Fibroblast of lung (primary cell): ENCODE data around the gene BCAN. TPM values are rescaled to one million over a fixed set of nuclear protein-coding genes. Genes with fewer than 3 reads are reported as not detected.
A peak's percentile ranks its signal among the peaks of the same experiment; 100 is the strongest.

Experiments used
- DNase-seq, 2 donors: peaks; one replicate each; pipeline versions ENCODE4 v3.0.0 to v3.0.0-alpha.2; 2010; ENCODE audit warnings: low read depth in 2 of 2
- H2AFZ ChIP-seq: 2 replicates; pipeline ENCODE4 v1.5.1; 2012; ENCODE audit warnings: low read length, control low read depth, inconsistent platforms
- H3K27ac ChIP-seq: 2 replicates; pipeline ENCODE4 v1.5.1; 2011; ENCODE audit warnings: low read length, control low read depth; ENCODE audit not compliant: insufficient read depth
- H3K27me3 ChIP-seq: 2 replicates; pipeline ENCODE4 v1.5.1; 2011; ENCODE audit warnings: mild to moderate bottlenecking, low read length; ENCODE audit not compliant: control insufficient read depth, insufficient read depth
- H3K36me3 ChIP-seq: 2 replicates; pipeline ENCODE4 v1.5.1; 2011; ENCODE audit warnings: low read length; ENCODE audit not compliant: control insufficient read depth, insufficient read depth
- H3K4me1 ChIP-seq: 2 replicates; pipeline ENCODE4 v1.5.1; 2011; ENCODE audit warnings: low read length; ENCODE audit not compliant: control insufficient read depth, insufficient read depth; ENCODE audit errors: extremely low read depth
- H3K4me2 ChIP-seq: 2 replicates; pipeline ENCODE4 v1.5.1; 2011; ENCODE audit warnings: low read length, control low read depth; ENCODE audit not compliant: insufficient read depth; ENCODE audit errors: extremely low read depth
- H3K4me3 ChIP-seq, 4 experiments: fragments of 200-600 bp in 1 of 4; sonication (generic) in 1 of 4; replicated peaks in 1 of 4; 2 replicates each; pipeline ENCODE4 v1.5.1; 2011 to 2016; ENCODE audit warnings: low read length in 4 of 4, low read depth in 3 of 4, mild to moderate bottlenecking in 3 of 4, control low read depth in 2 of 4, inconsistent platforms in 1 of 4, mixed read lengths in 1 of 4; ENCODE audit not compliant: insufficient read depth in 1 of 4; ENCODE audit errors: control extremely low read depth in 1 of 4
- H3K79me2 ChIP-seq: 2 replicates; pipeline ENCODE4 v1.5.1; 2012; ENCODE audit warnings: mild to moderate bottlenecking, low read length, inconsistent platforms; ENCODE audit not compliant: control insufficient read depth, insufficient read depth
- H3K9ac ChIP-seq: 2 replicates; pipeline ENCODE4 v1.5.1; 2011; ENCODE audit warnings: mild to moderate bottlenecking, low read length, control low read depth; ENCODE audit not compliant: insufficient read depth
- H3K9me3 ChIP-seq: 2 replicates; pipeline ENCODE4 v1.5.1; 2012; ENCODE audit warnings: low read depth, low read length; ENCODE audit not compliant: control insufficient read depth, insufficient read depth
- H4K20me1 ChIP-seq: 2 replicates; pipeline ENCODE4 v1.5.1; 2011; ENCODE audit warnings: low read length; ENCODE audit not compliant: control insufficient read depth, insufficient read depth; ENCODE audit errors: extremely low read depth
- EZH2 ChIP-seq: IDR thresholded peaks from 2 replicates; pipeline ENCODE4 v1.5.1; 2012; ENCODE audit warnings: low read length, control low read depth, mild to moderate bottlenecking; ENCODE audit errors: missing control alignments
- polyA plus RNA-seq, 2 donors: library from polyadenylated mRNA; depleted of rRNA in 1 of 2; stranded (reverse) in 1 of 2; unstranded in 1 of 2; fragments of >200 nt; gene quantifications; 2 replicates each; pipeline ENCODE4 v1.2.1, GENCODE V29; 2011 to 2012; ENCODE audit warnings: missing spikeins in 1 of 2
- total RNA-seq: library from RNA; depleted of rRNA; stranded (reverse); fragments of >200 nt; gene quantifications from 2 replicates; pipeline ENCODE4 v1.2.1, GENCODE V29; 2014
- TF ChIP-seq, protein P1 (sequence below), 2 donors: IDR thresholded peaks in 1 of 2; conservative IDR thresholded peaks in 1 of 2; 1 replicate in 1 of 2; 2 replicates in 1 of 2; pipeline ENCODE4 v1.5.1; 2011 to 2012; ENCODE audit warnings: low read length in 2 of 2, control low read depth in 1 of 2, inconsistent platforms in 1 of 2, low read depth in 1 of 2, mild to moderate bottlenecking in 1 of 2

Gene BCAN
- total and polyA plus RNA-seq, 2 donors (not counting 1 experiment from before 2014, with no cell fraction given): 0.03 TPM; not detected in 1

DNA sequence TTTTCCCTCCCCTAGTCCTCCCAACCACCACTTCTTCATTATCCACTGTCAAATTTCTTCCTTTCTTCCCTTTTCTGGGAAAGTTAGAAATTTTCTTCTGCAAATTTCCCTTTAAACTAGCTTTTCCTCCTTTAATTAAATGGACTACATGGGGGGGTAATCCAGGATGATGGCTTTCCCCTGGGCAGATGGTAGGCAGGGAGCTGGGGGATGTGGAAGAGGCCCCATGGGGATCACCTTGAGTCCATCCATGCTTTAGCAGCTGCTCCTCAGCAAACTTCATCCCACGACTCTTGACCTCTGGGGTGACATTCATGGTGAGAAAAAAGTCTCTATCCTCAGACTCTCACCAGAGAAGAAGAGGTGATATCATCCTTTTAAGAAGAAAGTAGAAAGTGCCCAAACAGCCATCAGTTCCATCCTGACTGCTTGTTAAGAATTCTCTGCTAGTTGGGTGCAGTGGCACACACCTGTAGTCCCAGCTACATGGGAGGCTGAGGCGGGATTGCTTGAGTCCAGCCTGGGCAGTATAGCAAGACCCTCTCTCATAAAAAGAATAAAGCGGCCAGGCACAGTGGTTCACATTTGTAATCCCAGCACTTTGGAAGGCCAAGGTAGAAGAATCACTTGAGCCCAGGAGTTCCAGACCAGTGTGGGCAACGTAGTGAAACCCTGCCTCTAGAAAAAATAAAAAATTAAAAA lies 43.0 kb upstream of the BCAN start:
- no peak overlapping the region for H3K4me2 ChIP-seq
- TF ChIP-seq EZH2: no peak
- TF ChIP-seq, protein P1, sequence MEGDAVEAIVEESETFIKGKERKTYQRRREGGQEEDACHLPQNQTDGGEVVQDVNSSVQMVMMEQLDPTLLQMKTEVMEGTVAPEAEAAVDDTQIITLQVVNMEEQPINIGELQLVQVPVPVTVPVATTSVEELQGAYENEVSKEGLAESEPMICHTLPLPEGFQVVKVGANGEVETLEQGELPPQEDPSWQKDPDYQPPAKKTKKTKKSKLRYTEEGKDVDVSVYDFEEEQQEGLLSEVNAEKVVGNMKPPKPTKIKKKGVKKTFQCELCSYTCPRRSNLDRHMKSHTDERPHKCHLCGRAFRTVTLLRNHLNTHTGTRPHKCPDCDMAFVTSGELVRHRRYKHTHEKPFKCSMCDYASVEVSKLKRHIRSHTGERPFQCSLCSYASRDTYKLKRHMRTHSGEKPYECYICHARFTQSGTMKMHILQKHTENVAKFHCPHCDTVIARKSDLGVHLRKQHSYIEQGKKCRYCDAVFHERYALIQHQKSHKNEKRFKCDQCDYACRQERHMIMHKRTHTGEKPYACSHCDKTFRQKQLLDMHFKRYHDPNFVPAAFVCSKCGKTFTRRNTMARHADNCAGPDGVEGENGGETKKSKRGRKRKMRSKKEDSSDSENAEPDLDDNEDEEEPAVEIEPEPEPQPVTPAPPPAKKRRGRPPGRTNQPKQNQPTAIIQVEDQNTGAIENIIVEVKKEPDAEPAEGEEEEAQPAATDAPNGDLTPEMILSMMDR (conservative IDR thresholded peaks at IDR 0.05 in 1 of 2, IDR thresholded peaks at IDR 0.05 in 1 of 2; ENCODE audit: low read depth in 1 of 2, low read length in 2 of 2): no peak
- no peaks in the 10 kb centered on the region for H4K20me1 ChIP-seq
- H3K9me3 ChIP-seq: no peaks in the 10 kb centered on the region
- no peak overlapping the region for H2AFZ ChIP-seq
- H3K27ac ChIP-seq: no peak overlapping the region
- H3K4me3 ChIP-seq: no peak overlapping the region
- H3K4me1 ChIP-seq: peaks cover 7% of the 10 kb centered on the region
- H3K27me3 ChIP-seq: no peaks in the 10 kb centered on the region
- H3K9ac ChIP-seq: no peak overlapping the region
- peaks cover 17% of the 10 kb centered on the region for H3K36me3 ChIP-seq
- DNase-seq: no peak
- peaks cover 15% of the 10 kb centered on the region for H3K79me2 ChIP-seq

- no peak overlapping the region for H2AFZ ChIP-seq
- H3K9ac ChIP-seq: no peak overlapping the region
- TF ChIP-seq, protein P1 (conservative IDR thresholded peaks at IDR 0.05 in 1 of 2, IDR thresholded peaks at IDR 0.05 in 1 of 2; ENCODE audit: low read depth in 1 of 2, low read length in 2 of 2): no peak
- no peak overlapping the region for H3K27ac ChIP-seq
- H3K4me1 ChIP-seq: peaks cover 7% of the 10 kb centered on the region
- H3K4me3 ChIP-seq: no peak overlapping the region
- H3K36me3 ChIP-seq: peaks cover 15% of the 10 kb centered on the region
- peaks cover 15% of the 10 kb centered on the region for H3K79me2 ChIP-seq
- peak in 1 of 2 donors; percentile 6 for DNase-seq
- no peak overlapping the region for H3K4me2 ChIP-seq
- H3K27me3 ChIP-seq: no peaks in the 10 kb centered on the region
- H4K20me1 ChIP-seq: no peaks in the 10 kb centered on the region
- H3K9me3 ChIP-seq: no peaks in the 10 kb centered on the region
These were observed 42.1 kb upstream of the BCAN start for GRCh38 chr1:156599811-156600210.

GRCh38 chr1:156600733-156601121 lies 41.2 kb upstream of the BCAN start:
- Histone ChIP-seq H3K4me2 (peak overlapping the region; percentile 96), H3K36me3 (peaks cover 9% of the 10 kb centered on the region), H3K9me3 (no peaks in the 10 kb centered on the region), H2AFZ (peak overlapping the region; percentile 95), H4K20me1 (no peaks in the 10 kb centered on the region), H3K4me3 (peak overlapping the region; percentile 84 to 98 (median 92)), H3K79me2 (peaks cover 15% of the 10 kb centered on the region), H3K9ac (peak overlapping the region; percentile 83), H3K4me1 (peaks cover 7% of the 10 kb centered on the region), H3K27me3 (no peaks in the 10 kb centered on the region), H3K27ac (peak overlapping the region; percentile 90)
- TF ChIP-seq, protein P1 (conservative IDR thresholded peaks at IDR 0.05 in 1 of 2, IDR thresholded peaks at IDR 0.05 in 1 of 2; ENCODE audit: low read depth in 1 of 2, low read length in 2 of 2): no peak
- TF ChIP-seq EZH2: no peak
- peak; percentile 10 to 19 for DNase-seq
